K562 (cell line): ENCODE data around the gene TELO2. TPM values are rescaled to one million over a fixed set of nuclear protein-coding genes. Genes with fewer than 3 reads are reported as not detected.

ENCODE experiments used
- ARNT ChIP-seq, 2 experiments: fragments of 450-650 bp; IDR thresholded peaks; 2 replicates each; pipeline ENCODE4 v1.6.1; 2016; ENCODE audit warnings: mild to moderate bottlenecking in 1 of 2
- CHD2 ChIP-seq: IDR thresholded peaks from 2 replicates; pipeline ENCODE4 v1.6.1; 2011; ENCODE audit warnings: low read depth, low read length
- KAT7 ChIP-seq: sonication (generic); formaldehyde crosslinking; IDR thresholded peaks from 2 replicates; pipeline ENCODE4 v1.8.0; 2022; ENCODE audit warnings: missing genetic modification reagents, mild to moderate bottlenecking, borderline replicate concordance
- KLF1 ChIP-seq: fragments of 450-650 bp; IDR thresholded peaks from 2 replicates; pipeline ENCODE4 v1.6.1; 2016; ENCODE audit warnings: missing genetic modification characterization, missing compliant biosample characterization
- L3MBTL2 ChIP-seq: fragments of 450-650 bp; IDR thresholded peaks from 2 replicates; pipeline ENCODE4 v1.6.1; 2016; ENCODE audit warnings: mild to moderate bottlenecking, moderate library complexity
- MAFF ChIP-seq: IDR thresholded peaks from 2 replicates; pipeline ENCODE4 v1.6.1; 2012; ENCODE audit warnings: low read length, improper control_type of control experiment
- MTA2 ChIP-seq: fragments of 450-650 bp; IDR thresholded peaks from 2 replicates; pipeline ENCODE4 v1.6.1; 2016; ENCODE audit warnings: low read depth
- PHB2 ChIP-seq: fragments of 450-650 bp; IDR thresholded peaks from 2 replicates; pipeline ENCODE4 v1.6.1; 2017; ENCODE audit warnings: low read depth
- PURB ChIP-seq: sonication (generic); formaldehyde crosslinking; IDR thresholded peaks from 2 replicates; pipeline ENCODE4 v1.9.0; 2021; ENCODE audit warnings: low read depth, mild to moderate bottlenecking, missing genetic modification reagents
- RAD51 ChIP-seq: fragments of 450-650 bp; IDR thresholded peaks from 2 replicates; pipeline ENCODE4 v1.7.1; 2016; ENCODE audit warnings: low read depth, mild to moderate bottlenecking, borderline replicate concordance
- SMARCE1 ChIP-seq: fragments of 450-650 bp; IDR thresholded peaks from 2 replicates; pipeline ENCODE4 v1.7.1; 2016; ENCODE audit warnings: mild to moderate bottlenecking
- SRSF7 ChIP-seq: fragments of 200-400 bp; formaldehyde crosslinking; optimal IDR thresholded peaks from 2 replicates; pipeline ENCODE3; 2017; ENCODE audit warnings: mild to moderate bottlenecking, low read depth, low read length
- SRSF9 ChIP-seq: fragments of 200-400 bp; formaldehyde crosslinking; IDR thresholded peaks from 2 replicates; pipeline ENCODE4 v1.6.1; 2017; ENCODE audit warnings: low read depth, low read length, borderline replicate concordance
- TCFL5 ChIP-seq: fragments of 250-450 bp; sonication (Bioruptor Pico); conservative IDR thresholded peaks from 2 replicates; pipeline ENCODE4 v1.6.1; 2021; ENCODE audit warnings: mild to moderate bottlenecking, moderate library complexity, matching md5 sums
- ZNF197 ChIP-seq: fragments of 200-800 bp; sonication (Bioruptor generic); IDR thresholded peaks from 2 replicates; pipeline ENCODE4 v1.6.1; 2016; ENCODE audit warnings: low read depth, missing genetic modification characterization, missing compliant biosample characterization
- ZNF445 ChIP-seq: fragments of 250-450 bp; sonication (Bioruptor Pico); IDR thresholded peaks from 2 replicates; pipeline ENCODE4 v1.4.0; 2020; ENCODE audit warnings: low read depth, mild to moderate bottlenecking, moderate library complexity
- ZNF778 ChIP-seq: fragments of 450-650 bp; formaldehyde crosslinking; IDR thresholded peaks from 2 replicates; pipeline ENCODE4 v1.4.0; 2020; ENCODE audit warnings: mild to moderate bottlenecking, moderate library complexity
- polyA plus RNA-seq, 8 experiments: library from polyadenylated mRNA; depleted of rRNA in 4 of 8; stranded (reverse) in 5 of 8; unstranded in 3 of 8; fragments of >200 nt; fragmentation: Nextera tagmentation in 2 of 8; fragmentation: Illumina TruSeq in 1 of 8; extraction: Ambion mirVana in 2 of 8; extraction: Trizol in 1 of 8; gene quantifications; 2 replicates each; pipeline versions ENCODE4 v1.2.1 to v1.2.3, GENCODE V29; 2011 to 2014; ENCODE audit warnings: inconsistent platforms in 1 of 8, missing spikeins in 1 of 8
- total RNA-seq, 7 experiments: library from RNA; depleted of rRNA in 6 of 7; stranded (reverse); fragments of >200 nt in 6 of 7; fragmentation: Illumina TruSeq in 2 of 7; extraction: Trizol in 2 of 7; gene quantifications; 2 replicates each; pipeline versions ENCODE4 v1.2.1 to v1.2.3, GENCODE V29; 2011 to 2021; ENCODE audit warnings: low replicate concordance in 1 of 7
- TF ChIP-seq, protein P1 (sequence below): fragments of 450-650 bp; IDR thresholded peaks from 2 replicates; pipeline ENCODE4 v1.6.1; 2016; ENCODE audit warnings: antibody characterized with exemption
- TF ChIP-seq, protein P2 (sequence below): sonication (generic); formaldehyde crosslinking; IDR thresholded peaks from 2 replicates; pipeline ENCODE4 v1.8.1; 2023; ENCODE audit warnings: missing genetic modification reagents, mild to moderate bottlenecking, borderline replicate concordance
- TF ChIP-seq, protein P3 (sequence below), 2 experiments: fragments of 450-650 bp in 1 of 2; sonication (generic) in 1 of 2; formaldehyde crosslinking; conservative IDR thresholded peaks; 2 replicates each; pipeline versions ENCODE4 v1.4.0 to v1.8.1; 2020 to 2022; ENCODE audit warnings: mild to moderate bottlenecking in 1 of 2, missing genetic modification reagents in 1 of 2
- TF ChIP-seq, protein P4 (sequence below): sonication (generic); formaldehyde crosslinking; IDR thresholded peaks from 2 replicates; pipeline ENCODE4 v1.8.0; 2022; ENCODE audit warnings: mild to moderate bottlenecking, low read depth, missing genetic modification reagents

TELO2 gene
- total and polyA plus RNA-seq, 9 of the 15 experiments (the other 6 are each of a cell fraction or from before 2014, with no cell fraction given) = 0.51 to 91.8 (median 14.5) TPM

DNA sequence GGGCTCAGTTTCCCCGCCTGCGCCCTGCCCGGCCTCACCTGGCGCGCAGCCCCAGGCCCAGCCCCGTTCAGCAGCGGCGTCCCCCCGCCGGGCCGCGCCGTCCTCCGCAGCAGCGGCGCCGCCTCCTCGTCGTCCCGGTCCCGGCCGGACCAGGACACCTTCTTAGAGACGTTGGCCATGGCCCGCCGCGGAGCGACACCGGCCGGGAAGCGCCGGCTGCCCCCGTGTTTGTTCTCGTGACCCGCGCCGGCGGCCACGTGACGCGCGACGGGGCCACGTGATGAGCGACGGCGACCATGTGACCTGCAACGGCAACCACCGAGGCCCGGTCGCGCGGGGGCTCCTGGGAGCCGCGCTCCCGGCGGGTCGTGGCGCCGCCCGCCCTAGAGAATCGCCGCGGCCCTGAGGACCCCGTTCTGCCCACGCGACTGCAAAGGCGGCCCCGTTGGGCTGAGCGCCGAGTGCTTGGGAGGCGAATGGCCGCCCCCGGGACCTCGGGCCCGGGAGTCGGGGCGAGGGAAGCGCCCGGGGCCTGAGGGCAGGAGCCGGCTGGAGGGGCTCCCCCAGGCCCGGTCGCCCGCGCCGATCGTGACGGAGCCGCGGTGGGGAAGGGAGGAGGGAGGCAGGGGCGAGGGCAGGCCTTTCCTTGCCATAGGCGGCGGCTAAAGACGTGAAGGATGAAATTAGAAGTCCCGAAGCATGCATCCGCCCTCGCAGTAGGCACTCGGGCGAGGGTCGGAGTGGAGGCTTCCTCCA lies 18.2 kb upstream of the TELO2 start, which contains the start of gene CLCN7 (continued):
- TF ChIP-seq MTA2 (no peak), ZNF445 (no peak), L3MBTL2 (peak; percentile 99), TCFL5 (CRISPR knock-in tag) (no peak), MAFF (no peak), KLF1 (no peak), ZNF778 (CRISPR knock-in tag) (no peak), ARNT (IDR thresholded peaks at IDR 0.05) (no peak), PURB (no peak), PHB2 (no peak), KAT7 (CRISPR knock-in tag) (peak; percentile 55; the same call in 1 of the 2 replicates), SRSF7 (no peak), SRSF9 (no peak), RAD51 (peak; percentile 99), CHD2 (peak; percentile 40; the same call in 1 of the 2 replicates), ZNF197 (CRISPR knock-in tag) (no peak), SMARCE1 (no peak)
- TF ChIP-seq, protein P1, sequence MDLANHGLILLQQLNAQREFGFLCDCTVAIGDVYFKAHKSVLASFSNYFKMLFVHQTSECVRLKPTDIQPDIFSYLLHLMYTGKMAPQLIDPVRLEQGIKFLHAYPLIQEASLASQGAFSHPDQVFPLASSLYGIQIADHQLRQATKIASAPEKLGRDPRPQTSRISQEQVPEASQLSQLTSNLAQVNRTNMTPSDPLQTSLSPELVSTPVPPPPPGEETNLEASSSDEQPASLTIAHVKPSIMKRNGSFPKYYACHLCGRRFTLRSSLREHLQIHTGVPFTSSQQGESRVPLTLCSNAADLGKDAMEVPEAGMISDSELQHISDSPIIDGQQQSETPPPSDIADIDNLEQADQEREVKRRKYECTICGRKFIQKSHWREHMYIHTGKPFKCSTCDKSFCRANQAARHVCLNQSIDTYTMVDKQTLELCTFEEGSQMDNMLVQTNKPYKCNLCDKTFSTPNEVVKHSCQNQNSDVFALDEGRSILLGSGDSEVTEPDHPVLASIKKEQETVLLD = no peak
- TF ChIP-seq, protein P2, sequence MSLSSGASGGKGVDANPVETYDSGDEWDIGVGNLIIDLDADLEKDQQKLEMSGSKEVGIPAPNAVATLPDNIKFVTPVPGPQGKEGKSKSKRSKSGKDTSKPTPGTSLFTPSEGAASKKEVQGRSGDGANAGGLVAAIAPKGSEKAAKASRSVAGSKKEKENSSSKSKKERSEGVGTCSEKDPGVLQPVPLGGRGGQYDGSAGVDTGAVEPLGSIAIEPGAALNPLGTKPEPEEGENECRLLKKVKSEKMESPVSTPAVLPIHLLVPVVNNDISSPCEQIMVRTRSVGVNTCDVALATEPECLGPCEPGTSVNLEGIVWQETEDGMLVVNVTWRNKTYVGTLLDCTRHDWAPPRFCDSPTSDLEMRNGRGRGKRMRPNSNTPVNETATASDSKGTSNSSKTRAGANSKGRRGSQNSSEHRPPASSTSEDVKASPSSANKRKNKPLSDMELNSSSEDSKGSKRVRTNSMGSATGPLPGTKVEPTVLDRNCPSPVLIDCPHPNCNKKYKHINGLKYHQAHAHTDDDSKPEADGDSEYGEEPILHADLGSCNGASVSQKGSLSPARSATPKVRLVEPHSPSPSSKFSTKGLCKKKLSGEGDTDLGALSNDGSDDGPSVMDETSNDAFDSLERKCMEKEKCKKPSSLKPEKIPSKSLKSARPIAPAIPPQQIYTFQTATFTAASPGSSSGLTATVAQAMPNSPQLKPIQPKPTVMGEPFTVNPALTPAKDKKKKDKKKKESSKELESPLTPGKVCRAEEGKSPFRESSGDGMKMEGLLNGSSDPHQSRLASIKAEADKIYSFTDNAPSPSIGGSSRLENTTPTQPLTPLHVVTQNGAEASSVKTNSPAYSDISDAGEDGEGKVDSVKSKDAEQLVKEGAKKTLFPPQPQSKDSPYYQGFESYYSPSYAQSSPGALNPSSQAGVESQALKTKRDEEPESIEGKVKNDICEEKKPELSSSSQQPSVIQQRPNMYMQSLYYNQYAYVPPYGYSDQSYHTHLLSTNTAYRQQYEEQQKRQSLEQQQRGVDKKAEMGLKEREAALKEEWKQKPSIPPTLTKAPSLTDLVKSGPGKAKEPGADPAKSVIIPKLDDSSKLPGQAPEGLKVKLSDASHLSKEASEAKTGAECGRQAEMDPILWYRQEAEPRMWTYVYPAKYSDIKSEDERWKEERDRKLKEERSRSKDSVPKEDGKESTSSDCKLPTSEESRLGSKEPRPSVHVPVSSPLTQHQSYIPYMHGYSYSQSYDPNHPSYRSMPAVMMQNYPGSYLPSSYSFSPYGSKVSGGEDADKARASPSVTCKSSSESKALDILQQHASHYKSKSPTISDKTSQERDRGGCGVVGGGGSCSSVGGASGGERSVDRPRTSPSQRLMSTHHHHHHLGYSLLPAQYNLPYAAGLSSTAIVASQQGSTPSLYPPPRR (CRISPR knock-in tag) = no peak
- TF ChIP-seq, protein P3, sequence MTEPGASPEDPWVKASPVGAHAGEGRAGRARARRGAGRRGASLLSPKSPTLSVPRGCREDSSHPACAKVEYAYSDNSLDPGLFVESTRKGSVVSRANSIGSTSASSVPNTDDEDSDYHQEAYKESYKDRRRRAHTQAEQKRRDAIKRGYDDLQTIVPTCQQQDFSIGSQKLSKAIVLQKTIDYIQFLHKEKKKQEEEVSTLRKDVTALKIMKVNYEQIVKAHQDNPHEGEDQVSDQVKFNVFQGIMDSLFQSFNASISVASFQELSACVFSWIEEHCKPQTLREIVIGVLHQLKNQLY (CRISPR knock-in tag; conservative IDR thresholded peaks at IDR 0.05) = peak; percentile 67 to 94; a peak in 3 of 4 replicates
- TF ChIP-seq, protein P4, sequence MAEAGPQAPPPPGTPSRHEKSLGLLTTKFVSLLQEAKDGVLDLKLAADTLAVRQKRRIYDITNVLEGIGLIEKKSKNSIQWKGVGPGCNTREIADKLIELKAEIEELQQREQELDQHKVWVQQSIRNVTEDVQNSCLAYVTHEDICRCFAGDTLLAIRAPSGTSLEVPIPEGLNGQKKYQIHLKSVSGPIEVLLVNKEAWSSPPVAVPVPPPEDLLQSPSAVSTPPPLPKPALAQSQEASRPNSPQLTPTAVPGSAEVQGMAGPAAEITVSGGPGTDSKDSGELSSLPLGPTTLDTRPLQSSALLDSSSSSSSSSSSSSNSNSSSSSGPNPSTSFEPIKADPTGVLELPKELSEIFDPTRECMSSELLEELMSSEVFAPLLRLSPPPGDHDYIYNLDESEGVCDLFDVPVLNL (CRISPR knock-in tag) = peak; percentile 70
